ENCODE measurements around the gene OR10G7. TPM values are rescaled to one million over a fixed set of nuclear protein-coding genes. Genes with fewer than 3 reads are reported as not detected.

OR10G7 gene
- total RNA-seq, 2 experiments from 2014 or later, result not detected

- peaks cover 24% of the 10 kb centered on the region for H3K27me3 Mint-ChIP-seq
- peak overlapping the region; percentile 36 for H3K4me3 Mint-ChIP-seq
- ATAC-seq, result peak; percentile 64
- intact Hi-C loops (cut with micrococcal nuclease), result loop anchor here (1.0 to 5.0 kb wide), 2 partner anchors 124 to 516 kb away; no protein-coding TSS in a partner anchor
- DNase-seq, result peak; percentile 72
- ChIA-PET CTCF (interaction anchor here (0.6 to 10.5 kb wide), 28 partner anchors 8 to 515 kb away, joined by 3 to 108 read pairs (median 4); partner anchors contain the start of gene OR8G1), POLR2A (no interaction called here)
- H3K4me1 Mint-ChIP-seq (ENCODE audit: low read depth), result peaks cover 23% of the 10 kb centered on the region
- no peaks in the 10 kb centered on the region for H3K36me3 Mint-ChIP-seq (ENCODE audit: low read depth)
- H3K9me3 Mint-ChIP-seq, result no peaks in the 10 kb centered on the region
- TF ChIP-seq, protein P1, sequence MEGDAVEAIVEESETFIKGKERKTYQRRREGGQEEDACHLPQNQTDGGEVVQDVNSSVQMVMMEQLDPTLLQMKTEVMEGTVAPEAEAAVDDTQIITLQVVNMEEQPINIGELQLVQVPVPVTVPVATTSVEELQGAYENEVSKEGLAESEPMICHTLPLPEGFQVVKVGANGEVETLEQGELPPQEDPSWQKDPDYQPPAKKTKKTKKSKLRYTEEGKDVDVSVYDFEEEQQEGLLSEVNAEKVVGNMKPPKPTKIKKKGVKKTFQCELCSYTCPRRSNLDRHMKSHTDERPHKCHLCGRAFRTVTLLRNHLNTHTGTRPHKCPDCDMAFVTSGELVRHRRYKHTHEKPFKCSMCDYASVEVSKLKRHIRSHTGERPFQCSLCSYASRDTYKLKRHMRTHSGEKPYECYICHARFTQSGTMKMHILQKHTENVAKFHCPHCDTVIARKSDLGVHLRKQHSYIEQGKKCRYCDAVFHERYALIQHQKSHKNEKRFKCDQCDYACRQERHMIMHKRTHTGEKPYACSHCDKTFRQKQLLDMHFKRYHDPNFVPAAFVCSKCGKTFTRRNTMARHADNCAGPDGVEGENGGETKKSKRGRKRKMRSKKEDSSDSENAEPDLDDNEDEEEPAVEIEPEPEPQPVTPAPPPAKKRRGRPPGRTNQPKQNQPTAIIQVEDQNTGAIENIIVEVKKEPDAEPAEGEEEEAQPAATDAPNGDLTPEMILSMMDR (IDR thresholded peaks at IDR 0.05), result peak; percentile 82
- H3K27ac Mint-ChIP-seq, result peak overlapping the region; percentile 48
Measured at GRCh38 chr11:124070915-124071622, 29.9 kb upstream of the OR10G7 start.

- TF ChIP-seq, protein P1 (IDR thresholded peaks at IDR 0.05), result peak; percentile 56
- ATAC-seq (peak; percentile 88), DNase-seq (peak; percentile 74)
- intact Hi-C loops (cut with micrococcal nuclease), result loop anchor here (5.0 kb wide), 1 partner anchor 518 kb away; no protein-coding TSS in a partner anchor
- ChIA-PET POLR2A (no interaction called here), CTCF (interaction anchor here (0.9 to 10.5 kb wide), 11 partner anchors 12 to 333 kb away, joined by 3 to 108 read pairs (median 4); no protein-coding TSS in a partner anchor)
- Mint-ChIP-seq H3K27me3 (peaks cover 24% of the 10 kb centered on the region), H3K36me3 (ENCODE audit: low read depth) (no peaks in the 10 kb centered on the region), H3K27ac (no peak overlapping the region), H3K9me3 (no peaks in the 10 kb centered on the region), H3K4me3 (peak overlapping the region; percentile 26), H3K4me1 (ENCODE audit: low read depth) (peaks cover 23% of the 10 kb centered on the region)
Measured at GRCh38 chr11:124069429-124070401, 28.6 kb upstream of the OR10G7 start.

GRCh38 chr11:124068601-124069110 lies 27.5 kb upstream of the OR10G7 start:
- Mint-ChIP-seq H3K27me3 (peaks cover 25% of the 10 kb centered on the region), H3K36me3 (ENCODE audit: low read depth) (no peaks in the 10 kb centered on the region), H3K27ac (no peak overlapping the region), H3K4me3 (no peak overlapping the region), H3K4me1 (ENCODE audit: low read depth) (peaks cover 23% of the 10 kb centered on the region), H3K9me3 (no peaks in the 10 kb centered on the region)
- ChIA-PET POLR2A (no interaction called here), CTCF (interaction anchor here (1.2 to 10.5 kb wide), 6 partner anchors 45 to 129 kb away, joined by 3 to 108 read pairs (median 6); no protein-coding TSS in a partner anchor)
- intact Hi-C loops (cut with micrococcal nuclease), result no loop called here
- TF ChIP-seq, protein P1 (IDR thresholded peaks at IDR 0.05), result no peak
- ATAC-seq, result no peak
- DNase-seq, result no peak

DNA sequence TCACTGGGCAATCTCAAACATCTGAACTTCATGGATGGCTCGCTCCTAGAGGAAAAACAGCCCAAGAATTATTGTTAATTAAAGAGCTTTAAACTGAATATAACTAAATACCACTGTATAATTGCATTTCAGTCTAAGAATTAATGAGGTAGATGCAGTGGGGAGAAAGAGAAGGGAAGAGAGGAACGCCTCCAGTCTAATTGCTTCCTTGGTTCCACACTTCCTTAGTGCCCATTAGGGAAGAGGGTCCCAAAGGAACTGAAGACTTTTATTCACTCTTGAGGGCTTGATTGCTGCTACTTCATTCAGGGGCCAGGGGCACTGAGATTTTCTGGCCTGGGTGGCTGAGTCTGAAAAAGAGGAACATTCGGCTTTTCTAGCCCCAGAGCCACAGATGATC lies 11.8 kb upstream of the OR10G7 start:
- intact Hi-C loops (cut with micrococcal nuclease), result no loop called here
- CTCF ChIA-PET, result no interaction called here
- POLR2A ChIA-PET, result no interaction called here
- Mint-ChIP-seq H3K4me1 (ENCODE audit: low read depth) (peaks cover 2% of the 10 kb centered on the region), H3K9me3 (no peaks in the 10 kb centered on the region), H3K27me3 (peaks cover 7% of the 10 kb centered on the region), H3K36me3 (ENCODE audit: low read depth) (no peaks in the 10 kb centered on the region), H3K27ac (no peak overlapping the region), H3K4me3 (no peak overlapping the region)
- TF ChIP-seq, protein P1 (IDR thresholded peaks at IDR 0.05), result no peak
- ATAC-seq, result no peak
- DNase-seq, result no peak

All from activated CD8-positive, alpha-beta T cell treated with anti-CD3 and anti-CD28 coated beads for 36 hours (primary cell).